Tibial nerve (tissue), 3 donors: ENCODE data around the gene TNFRSF6B.

Experiments used
- CTCF ChIP-seq, 5 experiments: fragments of 200-600 bp in 3 of 5; fragments of 450-650 bp in 2 of 5; sonication (generic) in 3 of 5; IDR thresholded peaks; one replicate each; pipeline ENCODE4 v1.5.1; 2016 to 2019; ENCODE audit warnings: antibody characterized with exemption in 5 of 5, mild to moderate bottlenecking in 3 of 5, moderate library complexity in 2 of 5
- POLR2A ChIP-seq, 2 donors: fragments of 450-650 bp; IDR thresholded peaks; one replicate each; pipeline ENCODE4 v1.6.1; 2017; ENCODE audit warnings: antibody characterized with exemption in 2 of 2, mild to moderate bottlenecking in 2 of 2, moderate library complexity in 2 of 2

DNA sequence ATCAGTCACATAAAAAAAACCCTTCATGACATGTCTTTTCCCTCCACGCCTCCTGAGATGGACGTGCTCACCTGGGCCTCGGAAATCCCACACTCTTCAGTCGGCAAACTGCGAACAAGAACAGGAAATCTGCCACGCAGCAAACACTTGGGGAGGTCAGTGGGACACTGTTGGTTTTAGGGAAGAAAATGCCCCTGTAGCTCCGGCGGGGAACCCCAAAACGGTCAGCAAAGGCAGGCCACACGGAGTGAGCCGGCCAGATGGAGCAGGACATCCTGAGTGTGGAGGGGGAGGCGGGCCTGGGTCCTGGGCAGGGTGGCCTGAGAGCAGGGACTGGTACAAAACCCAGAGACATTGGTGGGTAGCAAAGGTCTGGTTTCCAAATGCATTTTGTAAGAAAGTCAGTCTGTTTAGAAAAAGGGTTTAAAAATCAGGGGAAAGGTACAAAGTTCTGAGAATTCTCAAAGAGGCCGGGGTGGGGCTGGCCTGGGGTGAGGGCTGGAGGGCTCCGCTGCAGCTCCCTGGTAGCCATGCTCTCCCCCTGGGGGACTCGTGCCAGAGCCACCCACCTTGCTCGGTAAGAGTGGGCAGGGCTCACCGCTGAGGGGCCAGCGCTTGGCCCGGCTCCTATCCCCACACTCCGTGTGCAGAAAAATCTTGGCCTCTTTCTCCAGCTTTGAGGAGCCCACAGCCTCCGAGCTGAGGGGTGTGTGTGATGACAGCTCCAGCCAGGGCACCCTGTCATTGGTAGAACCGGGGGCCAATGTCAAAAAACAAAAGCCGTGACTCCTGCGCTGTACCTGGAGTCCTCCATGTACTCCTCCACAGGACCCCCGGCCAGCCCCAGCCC, 48.3 kb downstream of the TNFRSF6B start:
- no peak for TF ChIP-seq POLR2A (IDR thresholded peaks at IDR 0.05)
- TF ChIP-seq CTCF (IDR thresholded peaks at IDR 0.05): no peak
